ENCODE measurements around the gene C19orf12.

C19orf12 gene

GRCh38 chr19:29677001-29677817 lies 37.9 kb downstream of the C19orf12 start:
- H3K18ac ChIP-seq (ENCODE audit: low read length), result peak overlapping the region; percentile 12
- H3K4me3 ChIP-seq (ENCODE audit: low read length in 2 of 2), result no peak overlapping the region
- peaks cover 0 to 3% (median 0%) of the 10 kb centered on the region in 3 experiments for H3K27me3 ChIP-seq (ENCODE audit: control insufficient read depth in 3 of 3, insufficient read depth in 3 of 3, low read depth in 1 of 3, low read length in 3 of 3)
- no peak overlapping the region for H4K8ac ChIP-seq (ENCODE audit: low read depth, low read length)
- H2AFZ ChIP-seq (ENCODE audit: low read length), result peak overlapping the region; percentile 24
- H3K36me3 ChIP-seq (replicated peaks in 1 of 2; ENCODE audit: control insufficient read depth in 2 of 2, insufficient read depth in 2 of 2, low read length in 2 of 2), result peaks cover 2 to 8% of the 10 kb centered on the region in 2 donors
- no peaks in the 10 kb centered on the region for H3K79me1 ChIP-seq (ENCODE audit: low read depth, low read length)
- no peak overlapping the region for H3K9ac ChIP-seq (ENCODE audit: low read depth, low read length, poor library complexity)
- no peak overlapping the region for H3K4me2 ChIP-seq (ENCODE audit: insufficient read depth, low read length, poor library complexity, severe bottlenecking)
- no peak for DNase-seq (ENCODE audit: low spot score)
- no peak overlapping the region for H3K4ac ChIP-seq (ENCODE audit: low read length)
- WGBS, 2 donors (ENCODE audit: extremely low coverage in 2 of 2, insufficient read length in 2 of 2, insufficient replicate concordance in 1 of 2), result no CpG with 5 or more reads among the region's 23 CpGs
- no peak overlapping the region for H4K91ac ChIP-seq (ENCODE audit: low read depth, low read length, poor library complexity)
- H2BK120ac ChIP-seq (ENCODE audit: low read depth, low read length), result no peak overlapping the region
- peak overlapping the region; percentile 67 for H3K14ac ChIP-seq (ENCODE audit: low read length)
- peak overlapping the region; percentile 40 for H2BK5ac ChIP-seq (ENCODE audit: low read length)
- no peak overlapping the region for H3K27ac ChIP-seq (replicated peaks; ENCODE audit: low read length)
- no peaks in the 10 kb centered on the region for H3K9me3 ChIP-seq (replicated peaks in 1 of 2; ENCODE audit: control insufficient read depth in 2 of 2, insufficient read depth in 1 of 2, low read depth in 1 of 2, low read length in 2 of 2)
- peak overlapping the region; percentile 53 for H3K23ac ChIP-seq (ENCODE audit: low read depth, low read length, poor library complexity)
- peaks cover 3 to 16% of the 10 kb centered on the region in 2 donors for H3K4me1 ChIP-seq (ENCODE audit: control insufficient read depth in 2 of 2, insufficient read depth in 1 of 2, low read depth in 1 of 2, low read length in 2 of 2)
- H2AK5ac ChIP-seq (ENCODE audit: low read depth, low read length), result peak overlapping the region; percentile 27
- no peak overlapping the region for H2BK12ac ChIP-seq (ENCODE audit: low read length)
- H2BK15ac ChIP-seq (ENCODE audit: low read length), result no peak overlapping the region

GRCh38 chr19:29676586-29676985 lies 38.5 kb downstream of the C19orf12 start:
- Histone ChIP-seq H2BK15ac (ENCODE audit: low read length) (no peak overlapping the region), H3K4me3 (ENCODE audit: low read length in 2 of 2) (no peak overlapping the region), H3K4ac (ENCODE audit: low read length) (no peak overlapping the region), H3K27ac (replicated peaks; ENCODE audit: low read length) (no peak overlapping the region), H3K4me1 (ENCODE audit: control insufficient read depth in 2 of 2, insufficient read depth in 1 of 2, low read depth in 1 of 2, low read length in 2 of 2) (peaks cover 2 to 13% of the 10 kb centered on the region in 2 donors), H3K14ac (ENCODE audit: low read length) (no peak overlapping the region), H3K9ac (ENCODE audit: low read depth, low read length, poor library complexity) (no peak overlapping the region), H3K9me3 (replicated peaks in 1 of 2; ENCODE audit: control insufficient read depth in 2 of 2, insufficient read depth in 1 of 2, low read depth in 1 of 2, low read length in 2 of 2) (no peaks in the 10 kb centered on the region), H2AK5ac (ENCODE audit: low read depth, low read length) (peak overlapping the region; percentile 32), H3K18ac (ENCODE audit: low read length) (no peak overlapping the region), H3K27me3 (ENCODE audit: control insufficient read depth in 3 of 3, insufficient read depth in 3 of 3, low read depth in 1 of 3, low read length in 3 of 3) (peaks cover 0 to 3% (median 0%) of the 10 kb centered on the region in 3 experiments), H3K4me2 (ENCODE audit: insufficient read depth, low read length, poor library complexity, severe bottlenecking) (no peak overlapping the region), H3K79me1 (ENCODE audit: low read depth, low read length) (no peaks in the 10 kb centered on the region), H2BK5ac (ENCODE audit: low read length) (peak overlapping the region; percentile 40), H3K36me3 (replicated peaks in 1 of 2; ENCODE audit: control insufficient read depth in 2 of 2, insufficient read depth in 2 of 2, low read length in 2 of 2) (peaks cover 2 to 8% of the 10 kb centered on the region in 2 donors), H2BK12ac (ENCODE audit: low read length) (no peak overlapping the region), H3K23ac (ENCODE audit: low read depth, low read length, poor library complexity) (peak overlapping the region; percentile 53), H2BK120ac (ENCODE audit: low read depth, low read length) (no peak overlapping the region), H4K8ac (ENCODE audit: low read depth, low read length) (no peak overlapping the region), H4K91ac (ENCODE audit: low read depth, low read length, poor library complexity) (no peak overlapping the region), H2AFZ (ENCODE audit: low read length) (peak overlapping the region; percentile 24)
- WGBS, 2 donors (ENCODE audit: extremely low coverage in 2 of 2, insufficient read length in 2 of 2, insufficient replicate concordance in 1 of 2), result no CpG with 5 or more reads among the region's 8 CpGs
- no peak for DNase-seq (ENCODE audit: low spot score)

GRCh38 chr19:29675650-29676186 lies 39.3 kb downstream of the C19orf12 start:
- Histone ChIP-seq H3K9me3 (replicated peaks in 1 of 2; ENCODE audit: control insufficient read depth in 2 of 2, insufficient read depth in 1 of 2, low read depth in 1 of 2, low read length in 2 of 2) (no peaks in the 10 kb centered on the region), H3K14ac (ENCODE audit: low read length) (peak overlapping the region; percentile 97), H3K4me1 (ENCODE audit: control insufficient read depth in 2 of 2, insufficient read depth in 1 of 2, low read depth in 1 of 2, low read length in 2 of 2) (peaks cover 2 to 13% of the 10 kb centered on the region in 2 donors), H4K8ac (ENCODE audit: low read depth, low read length) (no peak overlapping the region), H3K4me2 (ENCODE audit: insufficient read depth, low read length, poor library complexity, severe bottlenecking) (no peak overlapping the region), H3K36me3 (replicated peaks in 1 of 2; ENCODE audit: control insufficient read depth in 2 of 2, insufficient read depth in 2 of 2, low read length in 2 of 2) (peaks cover 2 to 8% of the 10 kb centered on the region in 2 donors), H3K18ac (ENCODE audit: low read length) (no peak overlapping the region), H2AFZ (ENCODE audit: low read length) (no peak overlapping the region), H2BK12ac (ENCODE audit: low read length) (no peak overlapping the region), H2BK120ac (ENCODE audit: low read depth, low read length) (no peak overlapping the region), H3K79me1 (ENCODE audit: low read depth, low read length) (no peaks in the 10 kb centered on the region), H3K4ac (ENCODE audit: low read length) (peak overlapping the region; percentile 53), H2BK5ac (ENCODE audit: low read length) (peak overlapping the region; percentile 82), H3K23ac (ENCODE audit: low read depth, low read length, poor library complexity) (peak overlapping the region; percentile 55), H2AK5ac (ENCODE audit: low read depth, low read length) (peak overlapping the region; percentile 75), H3K27ac (replicated peaks; ENCODE audit: low read length) (no peak overlapping the region), H3K27me3 (ENCODE audit: control insufficient read depth in 3 of 3, insufficient read depth in 3 of 3, low read depth in 1 of 3, low read length in 3 of 3) (no peaks in the 10 kb centered on the region), H3K9ac (ENCODE audit: low read depth, low read length, poor library complexity) (no peak overlapping the region), H3K4me3 (ENCODE audit: low read length in 2 of 2) (no peak overlapping the region), H2BK15ac (ENCODE audit: low read length) (no peak overlapping the region), H4K91ac (ENCODE audit: low read depth, low read length, poor library complexity) (no peak overlapping the region)
- no peak for DNase-seq (ENCODE audit: low spot score)
- WGBS, 2 donors (ENCODE audit: extremely low coverage in 2 of 2, insufficient read length in 2 of 2, insufficient replicate concordance in 1 of 2), result no CpG with 5 or more reads among the region's 13 CpGs

GRCh38 chr19:29675120-29675649 lies 39.9 kb downstream of the C19orf12 start:
- Histone ChIP-seq H3K4me1 (ENCODE audit: control insufficient read depth in 2 of 2, insufficient read depth in 1 of 2, low read depth in 1 of 2, low read length in 2 of 2) (peaks cover 2 to 13% of the 10 kb centered on the region in 2 donors), H4K8ac (ENCODE audit: low read depth, low read length) (no peak overlapping the region), H2BK5ac (ENCODE audit: low read length) (peak overlapping the region; percentile 82), H3K23ac (ENCODE audit: low read depth, low read length, poor library complexity) (peak overlapping the region; percentile 55), H3K9me3 (replicated peaks in 1 of 2; ENCODE audit: control insufficient read depth in 2 of 2, insufficient read depth in 1 of 2, low read depth in 1 of 2, low read length in 2 of 2) (no peaks in the 10 kb centered on the region), H3K4ac (ENCODE audit: low read length) (no peak overlapping the region), H2BK120ac (ENCODE audit: low read depth, low read length) (no peak overlapping the region), H3K27me3 (ENCODE audit: control insufficient read depth in 3 of 3, insufficient read depth in 3 of 3, low read depth in 1 of 3, low read length in 3 of 3) (no peaks in the 10 kb centered on the region), H3K27ac (replicated peaks; ENCODE audit: low read length) (no peak overlapping the region), H3K36me3 (replicated peaks in 1 of 2; ENCODE audit: control insufficient read depth in 2 of 2, insufficient read depth in 2 of 2, low read length in 2 of 2) (peaks cover 2 to 8% of the 10 kb centered on the region in 2 donors), H2BK15ac (ENCODE audit: low read length) (no peak overlapping the region), H2BK12ac (ENCODE audit: low read length) (no peak overlapping the region), H3K14ac (ENCODE audit: low read length) (peak overlapping the region; percentile 56), H3K79me1 (ENCODE audit: low read depth, low read length) (no peaks in the 10 kb centered on the region), H3K18ac (ENCODE audit: low read length) (peak overlapping the region; percentile 38), H3K4me2 (ENCODE audit: insufficient read depth, low read length, poor library complexity, severe bottlenecking) (no peak overlapping the region), H3K9ac (ENCODE audit: low read depth, low read length, poor library complexity) (no peak overlapping the region), H3K4me3 (ENCODE audit: low read length in 2 of 2) (no peak overlapping the region), H2AK5ac (ENCODE audit: low read depth, low read length) (peak overlapping the region; percentile 75), H4K91ac (ENCODE audit: low read depth, low read length, poor library complexity) (no peak overlapping the region), H2AFZ (ENCODE audit: low read length) (no peak overlapping the region)
- WGBS, 2 donors (ENCODE audit: extremely low coverage in 2 of 2, insufficient read length in 2 of 2, insufficient replicate concordance in 1 of 2), result no CpG with 5 or more reads among the region's 10 CpGs
- DNase-seq (ENCODE audit: low spot score), result no peak

Data from neuronal stem cell (in vitro differentiated cells).